GM19467 (cell line): ENCODE data around the gene CFAP298.

ENCODE experiments used
- ATAC-seq: cut with Tn5 transposase; IDR thresholded peaks from one replicate; pipeline ENCODE4 v1.9.1; 2021; ENCODE audit warnings: mild to moderate bottlenecking, moderate library complexity; ENCODE audit not compliant: unreplicated experiment

The CFAP298 gene

DNA sequence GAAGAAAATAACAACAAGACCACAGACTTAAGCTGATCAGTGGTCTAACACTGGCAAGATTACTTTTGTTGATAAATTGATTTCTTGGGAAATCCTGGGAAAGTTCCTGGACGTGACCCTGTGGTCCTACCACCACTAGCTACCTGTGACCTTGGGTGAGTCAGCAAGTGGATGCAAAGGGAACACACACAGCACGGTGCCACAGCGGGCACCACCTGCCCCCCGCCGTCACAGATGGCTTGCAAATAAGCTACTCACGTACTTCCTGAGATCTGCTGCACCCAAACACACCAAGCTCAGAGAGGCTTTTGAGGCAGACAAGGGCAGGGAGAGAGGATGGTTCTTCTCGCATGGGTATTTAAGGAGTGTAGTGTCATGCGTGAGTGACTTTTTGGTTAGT, 12.7 kb downstream of the CFAP298 start:
- no peak for ATAC-seq

DNA sequence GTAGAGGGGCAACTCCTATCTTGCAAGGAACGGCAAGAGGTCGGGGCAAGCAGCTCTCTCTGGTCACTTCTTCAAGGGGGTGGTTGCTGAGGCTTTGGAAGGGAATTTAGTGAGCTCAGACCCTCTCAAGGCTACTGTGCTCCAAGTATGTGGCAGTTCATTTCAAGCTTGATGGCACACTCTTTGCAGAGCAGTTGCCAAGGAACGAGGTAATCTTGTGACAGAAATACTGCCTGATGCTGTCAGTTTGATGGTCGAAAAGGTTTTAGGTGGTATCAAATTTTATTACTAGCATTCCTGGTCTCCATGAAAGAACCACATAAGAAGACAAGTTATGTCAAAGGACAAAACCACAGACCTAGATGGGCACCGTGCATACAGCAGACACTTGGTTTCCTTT, 13.1 kb downstream of the CFAP298 start:
- ATAC-seq = no peak

DNA sequence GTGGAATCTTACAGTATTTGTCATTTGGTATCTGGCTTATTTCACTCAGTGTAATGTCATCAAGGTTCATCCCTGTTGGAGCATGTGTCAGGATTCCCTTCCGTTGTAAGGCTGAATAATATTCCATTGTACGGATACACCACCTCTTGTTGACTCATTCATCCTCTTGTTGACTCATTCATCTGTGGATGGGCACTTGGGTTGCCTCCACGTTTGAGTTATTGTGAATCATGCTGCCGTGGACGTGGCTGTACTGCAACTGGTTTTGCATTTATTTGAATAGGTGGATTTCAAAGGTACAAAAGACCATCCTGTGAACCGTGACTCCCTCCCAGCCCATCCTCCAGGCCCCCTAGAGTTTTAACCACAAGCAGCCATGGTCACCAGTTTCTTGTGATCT, 15.0 kb downstream of the CFAP298 start:
- no peak for ATAC-seq

DNA sequence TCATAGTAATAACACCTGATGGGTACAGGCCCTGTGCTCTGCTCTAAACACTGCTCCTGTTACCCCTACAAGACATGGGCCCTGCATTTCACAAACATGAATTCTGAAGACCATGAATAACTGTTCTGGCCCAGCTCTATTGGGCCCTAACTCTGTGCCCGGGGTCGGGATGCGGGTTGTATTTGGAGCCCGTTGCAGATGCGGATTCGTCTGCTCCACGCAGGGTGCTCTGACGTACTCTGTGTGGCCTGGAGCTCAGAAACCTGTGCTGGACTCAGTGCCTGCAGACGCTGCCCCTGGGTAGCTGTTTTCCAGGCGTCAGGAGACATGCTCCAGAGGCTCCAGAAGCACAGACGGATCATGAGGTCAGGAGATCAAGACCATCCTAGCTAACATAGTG, 16.7 kb downstream of the CFAP298 start:
- no peak for ATAC-seq

DNA sequence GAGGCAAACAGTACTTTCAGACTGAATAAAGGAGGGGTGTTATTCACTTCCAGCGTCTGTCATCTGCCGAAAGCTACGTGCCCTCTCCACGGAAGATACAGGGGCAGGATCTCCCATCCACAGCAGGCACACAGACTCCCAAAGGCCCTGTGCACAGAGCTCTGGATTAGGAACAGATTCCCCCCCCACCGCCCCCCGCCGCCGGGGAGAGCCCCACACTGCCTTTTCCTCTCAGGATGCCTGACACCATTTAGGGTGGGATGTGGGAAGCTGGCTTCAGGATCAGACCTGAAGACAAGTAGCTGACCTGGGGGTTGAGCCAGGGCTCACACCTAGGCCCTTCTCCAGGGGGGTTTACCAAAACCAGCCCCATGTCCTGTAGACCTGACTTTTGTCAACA, 18.5 kb downstream of the CFAP298 start:
- no peak for ATAC-seq

DNA sequence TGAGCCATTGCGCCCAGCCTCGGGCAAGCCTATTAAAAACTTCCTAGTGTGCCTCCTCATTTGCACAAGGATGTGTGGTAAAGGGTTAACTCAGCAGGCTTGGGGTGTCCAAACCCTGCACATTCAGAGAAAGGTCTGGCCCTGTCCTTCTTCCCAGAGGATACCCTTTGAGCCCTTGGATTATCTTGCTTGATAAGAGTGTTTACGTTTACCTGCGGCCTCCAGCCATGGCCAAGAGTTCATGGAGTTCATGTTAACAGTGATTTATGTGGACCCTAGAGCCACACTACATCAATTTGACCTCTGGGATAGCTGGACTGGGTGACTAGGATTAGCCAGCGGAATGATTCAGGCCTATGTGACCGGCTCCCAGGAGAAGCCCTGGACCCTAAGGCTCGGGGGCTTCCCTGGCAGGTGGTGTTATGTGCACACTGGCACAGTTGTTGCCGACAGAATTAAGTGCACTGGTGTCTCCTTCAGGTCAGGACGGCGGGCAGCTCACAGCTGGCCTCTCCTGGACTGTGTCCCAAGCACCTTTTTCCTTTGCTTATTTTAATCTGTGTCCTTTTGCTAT, 19.2 kb downstream of the CFAP298 start:
- no peak for ATAC-seq

DNA sequence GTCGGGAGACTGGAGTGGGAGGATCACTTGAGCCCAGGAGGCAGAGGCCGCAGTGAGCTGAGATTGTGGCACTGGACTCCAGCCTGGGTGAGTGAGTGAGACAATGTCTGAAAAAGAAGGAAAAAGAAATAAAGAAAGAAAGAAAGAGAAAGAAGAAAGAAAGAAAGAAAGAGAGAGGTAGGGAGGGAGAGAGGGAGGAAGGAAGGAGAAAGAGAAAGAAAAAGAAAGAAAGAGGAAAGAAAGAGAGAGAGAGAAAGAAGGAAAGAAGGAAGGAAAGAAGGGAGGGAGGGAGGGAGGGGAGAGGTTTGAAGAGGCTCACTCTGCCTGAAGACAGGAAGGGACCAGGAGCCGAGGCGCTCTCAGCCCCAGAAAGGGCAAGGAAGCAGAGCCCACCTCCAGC, 22.0 kb downstream of the CFAP298 start:
- no peak for ATAC-seq

DNA sequence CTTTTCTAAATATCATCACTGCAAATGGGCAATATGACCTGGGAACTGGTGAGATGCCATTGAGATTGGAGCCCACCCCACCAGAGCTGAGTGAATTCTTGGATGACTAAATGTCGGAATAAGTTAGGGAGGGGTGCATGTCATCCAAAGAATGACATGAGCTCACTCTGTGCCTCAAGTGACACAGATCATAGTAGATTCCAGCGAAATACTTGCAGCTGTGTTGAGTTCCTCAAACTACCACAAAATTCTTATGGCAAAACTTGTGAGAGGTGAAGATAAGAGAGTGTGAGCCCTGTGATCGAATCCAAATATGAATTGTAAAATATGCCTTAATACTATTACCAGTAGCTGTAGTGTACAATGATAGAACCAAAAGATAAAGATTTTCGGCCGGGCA, 24.5 kb downstream of the CFAP298 start:
- no peak for ATAC-seq

DNA sequence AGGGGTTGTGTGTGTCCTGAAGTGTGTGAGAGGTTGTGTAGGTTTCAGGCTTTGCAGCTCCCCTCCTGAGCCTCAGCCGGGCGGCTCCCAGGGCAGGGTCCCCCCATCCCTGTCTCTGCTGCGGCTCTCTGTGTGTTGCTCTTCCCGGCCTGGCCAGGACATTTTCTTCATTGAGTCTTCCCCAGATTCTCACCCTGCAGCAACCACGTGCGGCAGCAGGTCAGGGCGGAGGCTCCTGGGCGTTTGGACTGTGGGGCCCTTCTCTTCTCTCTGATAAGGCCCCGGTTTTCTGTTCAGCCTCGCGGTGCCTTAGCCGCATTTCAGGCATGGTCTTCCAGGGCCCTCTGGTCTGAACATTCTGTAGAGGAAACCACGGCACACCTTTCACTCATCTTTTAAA, 25.1 kb downstream of the CFAP298 start:
- ATAC-seq = no peak

DNA sequence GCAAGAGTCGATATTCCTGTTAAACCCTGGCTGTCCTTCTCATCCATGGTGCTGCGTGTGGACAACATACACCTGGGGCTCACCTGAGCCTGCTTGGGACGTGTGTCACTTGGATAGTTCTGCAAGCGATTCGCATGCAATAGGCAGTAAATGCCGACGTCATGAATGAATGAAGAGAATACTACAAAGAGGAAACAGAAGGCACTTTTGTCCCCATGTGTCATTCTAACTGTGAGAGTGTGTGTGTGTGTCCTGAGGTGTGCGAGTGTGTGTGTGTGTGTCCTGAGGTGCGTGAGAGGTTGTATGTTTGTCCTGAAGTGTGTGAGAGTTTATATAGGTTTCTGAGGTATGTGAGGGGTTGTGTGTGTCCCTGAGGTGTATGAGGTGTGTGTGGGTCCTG, 26.2 kb downstream of the CFAP298 start:
- no peak for ATAC-seq

DNA sequence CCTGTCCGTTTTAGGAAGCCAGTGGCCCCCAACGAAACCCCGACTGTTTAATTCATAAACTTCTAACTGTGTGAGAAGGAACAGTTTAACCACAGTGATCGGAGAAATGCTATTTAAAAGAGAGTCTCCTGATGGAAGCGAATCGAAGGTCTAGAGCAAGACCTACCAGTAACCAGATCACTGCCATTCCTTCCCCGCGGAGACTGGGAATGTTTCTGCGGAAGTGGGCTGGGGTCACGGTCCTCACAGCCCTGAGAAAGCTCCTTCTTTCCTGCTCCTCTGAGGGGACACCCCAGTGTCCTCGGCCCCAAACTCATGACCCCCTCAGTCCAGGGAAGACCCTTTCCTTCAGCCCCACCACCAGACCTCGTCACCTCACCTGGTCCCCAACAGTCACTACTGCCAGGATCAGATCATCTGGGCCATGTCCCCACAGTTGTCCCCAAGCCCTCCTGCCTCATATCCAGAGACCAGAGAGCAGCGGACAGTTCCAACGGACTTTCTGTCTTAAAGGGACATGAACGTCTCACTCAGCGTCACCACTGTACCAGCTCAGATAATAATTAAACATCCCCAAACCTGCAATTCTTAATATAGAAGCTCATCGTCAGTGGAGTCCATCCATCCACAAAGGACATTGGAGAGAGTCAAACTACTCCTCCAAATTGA, 27.0 kb downstream of the CFAP298 start, which contains the start of gene TCP10L:
Gene TCP10L, minus strand, starts transcription at position 482 of the 669 bp plus-strand sequence. CDS start 1,219 bp downstream, outside the sequence.
- no peak for ATAC-seq

DNA sequence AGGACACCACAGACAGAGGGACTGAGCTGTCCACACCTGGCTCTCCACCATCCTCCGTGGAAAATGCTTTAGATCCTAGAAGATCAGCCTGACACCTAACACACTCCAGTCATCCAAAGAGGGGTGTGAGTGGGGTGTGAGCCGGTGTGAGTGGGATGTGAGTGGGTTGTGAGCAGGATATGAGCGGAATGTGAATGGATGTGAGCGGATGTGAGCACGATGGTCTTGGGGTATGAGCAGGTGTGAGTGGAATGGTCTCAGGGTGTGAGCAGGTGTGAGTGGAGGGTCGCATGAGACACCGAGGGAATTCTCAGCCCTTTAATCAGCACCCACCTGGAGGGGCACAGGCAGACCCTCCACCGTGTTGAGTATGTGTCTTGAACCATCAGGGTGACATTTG, 27.7 kb downstream of the CFAP298 start:
- no peak for ATAC-seq

DNA sequence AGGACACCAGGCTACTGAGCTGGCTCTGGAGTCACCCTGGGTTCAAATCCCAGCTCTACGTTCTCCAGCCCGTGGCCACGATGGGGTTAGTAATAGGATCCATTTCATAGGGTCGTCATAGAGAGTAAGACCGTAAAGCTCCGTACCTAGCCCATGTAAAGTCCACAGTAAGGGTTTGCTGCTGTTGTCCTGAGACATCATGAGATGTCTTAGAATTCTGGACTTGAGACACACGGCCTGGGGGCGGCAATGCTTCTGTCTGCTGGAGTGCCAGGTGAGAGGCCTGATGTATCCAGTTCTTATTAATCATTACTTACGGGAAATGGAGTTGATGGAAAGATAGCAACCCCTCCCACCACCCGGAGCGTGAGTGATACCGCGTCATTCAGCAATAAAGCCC, 30.4 kb downstream of the CFAP298 start:
- ATAC-seq = no peak

DNA sequence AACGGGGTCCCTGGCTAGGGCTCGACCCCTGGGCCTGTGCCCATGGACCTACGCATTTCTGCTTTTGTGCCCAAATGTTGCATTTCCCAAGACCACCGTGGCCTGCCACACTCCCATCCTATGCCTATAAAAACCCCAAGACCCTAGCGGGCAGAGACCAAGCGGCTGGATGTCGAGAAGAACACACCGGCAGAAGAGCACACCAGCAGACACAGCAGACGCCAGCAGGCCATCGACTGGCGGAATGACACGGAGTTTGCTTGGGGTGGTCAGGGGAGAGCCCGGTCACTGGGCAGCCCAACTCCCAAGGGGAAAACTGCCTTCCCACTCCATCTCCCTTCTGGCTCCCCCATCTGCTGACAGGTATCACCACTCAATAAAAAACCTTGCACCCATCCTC, 31.2 kb downstream of the CFAP298 start:
- no peak for ATAC-seq

DNA sequence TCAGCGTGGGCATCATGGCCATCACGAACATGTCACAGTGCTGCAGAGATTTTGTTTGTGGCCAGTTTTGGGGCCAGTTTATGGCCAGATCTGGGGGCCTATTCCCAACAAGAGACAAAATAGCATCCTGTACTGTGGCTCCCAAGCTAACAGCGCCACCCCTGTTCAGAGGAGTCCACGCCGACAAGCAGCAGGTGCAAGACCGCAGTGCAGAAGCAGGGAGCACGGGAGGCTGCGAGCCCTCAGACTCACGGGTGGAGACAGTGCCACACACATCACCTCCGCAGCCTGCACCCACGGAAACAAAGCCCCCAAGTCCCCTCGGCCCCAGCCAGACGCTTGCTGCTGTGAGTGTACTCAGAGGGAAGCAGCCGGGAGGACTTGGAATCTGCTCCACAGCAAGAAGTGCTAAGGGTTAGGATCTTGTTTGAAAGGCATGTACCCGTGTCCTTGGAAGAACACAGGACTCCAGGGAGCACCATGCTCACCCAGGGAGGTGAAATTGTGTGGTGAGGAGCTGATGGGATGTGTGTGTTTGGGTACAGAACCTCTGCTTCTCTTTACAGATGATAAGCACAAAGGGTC, 34.0 kb downstream of the CFAP298 start:
- ATAC-seq = no peak

DNA sequence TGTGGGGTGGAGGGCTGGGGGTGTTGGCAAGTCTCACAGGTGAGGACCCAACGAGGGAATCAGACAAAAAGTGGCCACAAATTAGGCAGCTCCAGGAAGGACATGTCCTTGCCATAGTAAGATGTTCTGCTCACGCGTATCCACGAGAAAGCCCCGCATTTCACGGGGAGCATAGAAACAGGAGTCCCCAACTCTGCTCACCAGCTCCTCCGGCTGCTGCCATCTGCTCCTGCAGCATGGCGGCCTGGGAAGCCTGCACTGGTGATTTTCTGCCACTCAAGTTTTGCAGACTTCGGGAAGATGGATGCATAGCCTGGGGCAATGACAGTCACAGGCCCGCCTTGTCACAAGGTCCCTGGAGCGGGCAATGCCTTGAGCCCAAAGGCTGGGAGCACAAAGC, 36.2 kb downstream of the CFAP298 start:
- no peak for ATAC-seq

DNA sequence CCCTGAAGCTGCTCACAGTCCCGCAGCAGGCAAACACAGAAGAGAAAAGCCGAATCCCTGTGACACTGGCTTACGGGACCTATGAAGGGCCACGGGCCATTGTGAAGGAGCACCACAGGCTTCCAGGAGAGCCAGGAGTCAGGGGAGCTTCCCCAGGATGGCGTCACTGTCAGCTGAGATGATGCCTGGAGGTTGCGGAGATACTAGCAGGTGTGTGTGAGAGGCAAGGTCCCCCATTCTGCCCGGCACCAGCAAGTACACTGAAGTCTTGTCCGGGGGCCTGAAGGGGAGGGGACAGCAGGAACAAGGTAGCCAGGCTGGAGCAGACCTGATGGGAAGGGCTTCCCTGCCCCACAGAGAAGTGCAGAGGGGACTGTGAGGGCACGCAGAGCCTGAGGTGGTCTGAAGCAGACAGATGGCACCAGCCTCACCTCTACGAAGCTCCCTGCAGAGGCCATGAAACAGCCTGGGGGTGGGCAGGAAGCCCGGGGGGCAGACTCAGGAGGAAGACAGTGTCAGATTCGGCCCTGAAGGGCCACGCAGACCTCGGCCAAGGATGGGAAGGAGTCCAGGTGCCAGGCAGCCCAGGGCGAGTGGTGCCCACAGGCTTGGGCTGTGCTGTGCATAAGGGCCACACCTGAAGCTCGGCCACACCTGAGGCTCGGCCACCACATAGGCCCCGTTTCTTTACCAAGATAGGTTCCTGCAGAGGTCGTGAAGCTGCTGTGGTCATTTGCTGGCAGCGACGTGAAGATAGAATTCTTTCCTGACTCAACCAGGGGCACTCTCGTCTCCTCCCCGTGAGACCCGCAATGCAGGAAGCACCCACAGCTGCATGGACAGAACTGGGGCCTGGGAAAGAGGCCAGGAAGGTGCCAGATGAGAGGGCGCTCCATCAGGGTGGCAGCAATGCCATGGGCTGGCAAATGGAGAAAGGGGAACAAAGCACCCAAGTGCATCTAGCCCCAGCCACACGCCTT, 36.9 kb downstream of the CFAP298 start:
- no peak for ATAC-seq

DNA sequence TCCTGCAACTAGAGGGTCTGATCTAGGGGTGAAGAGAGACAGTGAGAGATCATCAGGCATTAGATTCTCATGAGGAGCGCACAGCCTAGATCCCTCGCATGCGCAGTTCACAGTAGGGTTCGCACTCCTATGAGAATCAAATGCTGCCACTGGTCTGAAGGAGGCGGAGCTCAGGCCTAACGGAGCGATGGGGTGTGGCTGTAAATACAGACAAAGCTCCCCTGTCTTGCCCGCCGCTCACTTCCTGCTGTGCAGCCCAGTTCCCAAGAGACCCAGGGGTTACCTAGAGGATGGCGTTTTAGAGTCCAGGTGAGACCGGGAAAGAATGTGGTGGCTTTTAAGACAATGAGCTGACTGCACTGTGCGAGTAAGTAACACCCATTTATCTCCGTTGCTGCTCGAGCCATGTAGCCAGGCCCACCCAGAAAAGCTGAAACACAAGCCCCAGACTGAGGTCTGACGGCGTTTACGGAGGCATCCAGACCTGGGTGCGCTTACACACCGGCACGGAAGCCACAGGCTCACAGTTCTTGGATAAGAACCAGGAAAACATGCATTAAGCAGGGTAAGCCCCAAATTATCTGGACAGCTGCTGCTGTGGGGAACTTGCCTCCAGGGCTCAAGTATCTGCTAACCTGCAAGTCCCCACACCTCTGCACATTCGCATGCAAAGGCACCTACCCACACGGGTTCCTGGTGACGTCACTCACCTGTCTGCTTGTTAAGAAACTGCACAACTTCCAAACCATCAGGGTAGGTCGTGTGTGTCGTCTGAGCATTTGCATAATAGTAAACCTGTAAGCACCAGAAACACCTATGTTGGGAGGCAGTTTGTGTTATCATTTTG, 39.4 kb downstream of the CFAP298 start:
- no peak for ATAC-seq

DNA sequence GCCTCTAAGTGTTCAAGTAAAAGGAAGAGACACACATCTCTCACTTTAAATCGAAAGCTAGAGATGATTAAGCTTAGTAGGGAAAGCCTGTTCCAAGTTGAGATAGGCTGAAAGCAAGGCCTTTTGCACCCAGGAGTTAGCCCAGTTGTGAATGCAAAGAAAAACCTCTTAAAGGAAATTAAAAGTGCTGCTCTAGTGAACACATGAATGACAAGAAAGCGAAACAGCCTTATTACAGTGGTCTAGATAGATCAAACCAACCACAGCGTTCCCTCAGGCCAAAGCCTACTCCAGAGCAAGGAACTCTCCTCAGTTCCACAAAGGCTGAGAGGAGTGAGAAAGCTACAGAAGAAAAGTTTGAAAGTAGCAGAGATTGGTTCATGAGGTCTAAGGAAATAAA, 41.7 kb downstream of the CFAP298 start:
- no peak for ATAC-seq
